ENCODE results near the gene H1-8. TPM values are rescaled to one million over a fixed set of nuclear protein-coding genes. Genes with fewer than 3 reads are reported as not detected.

H1-8 gene
- total RNA-seq, 1 donor from 2014 or later, result not detected

- peaks cover 3% of the 10 kb centered on the region for H3K4me1 ChIP-seq
- intact Hi-C loops (cut with micrococcal nuclease), result no loop called here
- no peak overlapping the region for H3K4me3 ChIP-seq
- H3K27ac ChIP-seq (replicated peaks), result no peak overlapping the region
- H3K9me3 ChIP-seq (replicated peaks), result no peaks in the 10 kb centered on the region
- H3K27me3 ChIP-seq (ENCODE audit: low read depth), result no peaks in the 10 kb centered on the region
- peaks cover 19% of the 10 kb centered on the region for H3K36me3 ChIP-seq
- TF ChIP-seq CTCF (IDR thresholded peaks at IDR 0.05; ENCODE audit: borderline replicate concordance), result no peak
- no peak for DNase-seq
Measured at GRCh38 chr3:129518581-129518980, 24.4 kb upstream of the H1-8 start.

GRCh38 chr3:129519449-129519848 is 23.5 kb upstream of the H1-8 start:
- Histone ChIP-seq H3K9me3 (replicated peaks) (no peaks in the 10 kb centered on the region), H3K36me3 (peaks cover 16% of the 10 kb centered on the region), H3K27ac (replicated peaks) (no peak overlapping the region), H3K4me3 (no peak overlapping the region), H3K4me1 (no peaks in the 10 kb centered on the region), H3K27me3 (ENCODE audit: low read depth) (no peaks in the 10 kb centered on the region)
- DNase-seq, result no peak
- intact Hi-C loops (cut with micrococcal nuclease), result no loop called here
- no peak for TF ChIP-seq CTCF (IDR thresholded peaks at IDR 0.05; ENCODE audit: borderline replicate concordance)

GRCh38 chr3:129519896-129520715 is 22.9 kb upstream of the H1-8 start:
- Histone ChIP-seq H3K9me3 (replicated peaks) (no peaks in the 10 kb centered on the region), H3K27me3 (ENCODE audit: low read depth) (no peaks in the 10 kb centered on the region), H3K36me3 (peaks cover 16% of the 10 kb centered on the region), H3K4me3 (no peak overlapping the region), H3K4me1 (no peaks in the 10 kb centered on the region), H3K27ac (replicated peaks) (no peak overlapping the region)
- TF ChIP-seq CTCF (IDR thresholded peaks at IDR 0.05; ENCODE audit: borderline replicate concordance), result no peak
- intact Hi-C loops (cut with micrococcal nuclease), result no loop called here
- DNase-seq, result no peak

GRCh38 chr3:129520960-129521359 is 22.0 kb upstream of the H1-8 start:
- intact Hi-C loops (cut with micrococcal nuclease), result no loop called here
- Histone ChIP-seq H3K4me3 (no peak overlapping the region), H3K36me3 (peaks cover 16% of the 10 kb centered on the region), H3K27me3 (ENCODE audit: low read depth) (no peaks in the 10 kb centered on the region), H3K27ac (replicated peaks) (no peak overlapping the region), H3K9me3 (replicated peaks) (no peaks in the 10 kb centered on the region), H3K4me1 (no peaks in the 10 kb centered on the region)
- no peak for DNase-seq
- TF ChIP-seq CTCF (IDR thresholded peaks at IDR 0.05; ENCODE audit: borderline replicate concordance), result no peak

GRCh38 chr3:129521611-129522010 is 21.4 kb upstream of the H1-8 start:
- intact Hi-C loops (cut with micrococcal nuclease), result no loop called here
- no peak for TF ChIP-seq CTCF (IDR thresholded peaks at IDR 0.05; ENCODE audit: borderline replicate concordance)
- DNase-seq, result no peak

More at GRCh38 chr3:129521611-129522010, 21.4 kb upstream of the H1-8 start:
- no peaks in the 10 kb centered on the region for H3K27me3 ChIP-seq (ENCODE audit: low read depth)
- H3K4me3 ChIP-seq, result no peak overlapping the region
- H3K27ac ChIP-seq (replicated peaks), result no peak overlapping the region
- no peaks in the 10 kb centered on the region for H3K9me3 ChIP-seq (replicated peaks)
- no peaks in the 10 kb centered on the region for H3K4me1 ChIP-seq
- H3K36me3 ChIP-seq, result peaks cover 16% of the 10 kb centered on the region
